Kidney epithelial cell (primary cell): ENCODE measurements around the gene NKIRAS2. TPM values are rescaled to one million over a fixed set of nuclear protein-coding genes. Genes with fewer than 3 reads are reported as not detected.

Experiments used
- DNase-seq: peaks from one replicate; pipeline ENCODE4 v3.0.0-alpha.2; 2010; ENCODE audit warnings: low read depth
- H3K27me3 ChIP-seq: 2 replicates; pipeline ENCODE4 v1.6.0; 2011; ENCODE audit warnings: low read length; ENCODE audit not compliant: control insufficient read depth, insufficient read depth
- H3K36me3 ChIP-seq: 2 replicates; pipeline ENCODE4 v1.5.1; 2011; ENCODE audit warnings: low read length; ENCODE audit not compliant: control insufficient read depth, insufficient read depth
- H3K4me3 ChIP-seq: 2 replicates; pipeline ENCODE4 v1.5.1; 2011; ENCODE audit warnings: low read depth, mild to moderate bottlenecking, control low read depth, low read length
- total RNA-seq: library from RNA; depleted of rRNA; stranded (reverse); fragments of >200 nt; gene quantifications from 2 replicates; pipeline ENCODE4 v1.2.3, GENCODE V29; 2015
- TF ChIP-seq, protein P1 (sequence below): IDR thresholded peaks from 2 replicates; pipeline ENCODE4 v1.5.1; 2011; ENCODE audit warnings: mild to moderate bottlenecking, moderate library complexity, low read length, control low read depth, inconsistent platforms; ENCODE audit not compliant: insufficient read depth, poor library complexity, severe bottlenecking

NKIRAS2 gene
- total RNA-seq, 1 donor from 2014 or later: 74.4 TPM

DNA sequence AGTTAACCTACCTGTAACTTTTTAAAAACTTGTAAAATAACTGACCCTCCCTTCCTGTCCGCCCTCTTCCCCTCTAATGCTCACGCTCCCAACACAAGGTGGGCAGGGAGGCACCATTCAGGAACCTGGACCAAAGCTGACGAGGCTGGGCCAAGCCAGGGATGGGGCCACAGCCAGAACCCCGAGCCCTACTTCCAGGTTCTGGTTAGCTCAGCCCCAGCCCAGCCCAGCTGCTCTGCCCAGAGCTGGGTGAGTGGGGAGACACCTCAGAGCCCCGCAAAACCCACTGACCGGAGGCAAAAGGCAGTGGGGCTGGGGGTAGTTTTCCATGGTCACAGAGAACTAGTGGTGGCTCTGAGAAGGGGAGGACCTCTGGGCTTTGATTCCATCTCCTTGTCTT, 45.9 kb upstream of the NKIRAS2 start:
- no peak overlapping the region for H3K4me3 ChIP-seq
- DNase-seq: no peak
- TF ChIP-seq, protein P1, sequence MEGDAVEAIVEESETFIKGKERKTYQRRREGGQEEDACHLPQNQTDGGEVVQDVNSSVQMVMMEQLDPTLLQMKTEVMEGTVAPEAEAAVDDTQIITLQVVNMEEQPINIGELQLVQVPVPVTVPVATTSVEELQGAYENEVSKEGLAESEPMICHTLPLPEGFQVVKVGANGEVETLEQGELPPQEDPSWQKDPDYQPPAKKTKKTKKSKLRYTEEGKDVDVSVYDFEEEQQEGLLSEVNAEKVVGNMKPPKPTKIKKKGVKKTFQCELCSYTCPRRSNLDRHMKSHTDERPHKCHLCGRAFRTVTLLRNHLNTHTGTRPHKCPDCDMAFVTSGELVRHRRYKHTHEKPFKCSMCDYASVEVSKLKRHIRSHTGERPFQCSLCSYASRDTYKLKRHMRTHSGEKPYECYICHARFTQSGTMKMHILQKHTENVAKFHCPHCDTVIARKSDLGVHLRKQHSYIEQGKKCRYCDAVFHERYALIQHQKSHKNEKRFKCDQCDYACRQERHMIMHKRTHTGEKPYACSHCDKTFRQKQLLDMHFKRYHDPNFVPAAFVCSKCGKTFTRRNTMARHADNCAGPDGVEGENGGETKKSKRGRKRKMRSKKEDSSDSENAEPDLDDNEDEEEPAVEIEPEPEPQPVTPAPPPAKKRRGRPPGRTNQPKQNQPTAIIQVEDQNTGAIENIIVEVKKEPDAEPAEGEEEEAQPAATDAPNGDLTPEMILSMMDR: no peak
- H3K27me3 ChIP-seq: no peaks in the 10 kb centered on the region
- H3K36me3 ChIP-seq: peaks cover 8% of the 10 kb centered on the region

DNA sequence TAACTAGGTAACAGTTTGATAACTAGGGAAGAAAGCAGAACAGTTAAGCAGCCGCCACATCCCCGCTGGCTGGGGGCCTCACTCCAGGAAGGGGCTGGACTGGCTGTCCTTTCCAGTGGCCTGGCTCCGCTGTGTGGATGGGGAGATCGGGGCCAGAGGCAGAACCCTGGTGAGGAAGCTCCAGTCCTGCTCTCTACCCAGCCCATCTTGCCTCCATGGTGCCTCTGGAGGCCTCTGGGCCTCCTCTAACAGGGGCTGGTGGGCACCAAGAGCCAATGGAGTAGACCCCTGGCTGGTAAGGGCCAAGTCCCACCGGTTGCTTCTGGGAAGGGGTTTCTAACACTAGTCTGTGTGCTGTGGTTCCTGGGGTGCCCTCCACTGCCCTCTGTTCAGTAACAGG, 45.2 kb upstream of the NKIRAS2 start:
- TF ChIP-seq, protein P1: no peak
- no peaks in the 10 kb centered on the region for H3K27me3 ChIP-seq
- no peak for DNase-seq
- H3K4me3 ChIP-seq: no peak overlapping the region
- peaks cover 8% of the 10 kb centered on the region for H3K36me3 ChIP-seq

DNA sequence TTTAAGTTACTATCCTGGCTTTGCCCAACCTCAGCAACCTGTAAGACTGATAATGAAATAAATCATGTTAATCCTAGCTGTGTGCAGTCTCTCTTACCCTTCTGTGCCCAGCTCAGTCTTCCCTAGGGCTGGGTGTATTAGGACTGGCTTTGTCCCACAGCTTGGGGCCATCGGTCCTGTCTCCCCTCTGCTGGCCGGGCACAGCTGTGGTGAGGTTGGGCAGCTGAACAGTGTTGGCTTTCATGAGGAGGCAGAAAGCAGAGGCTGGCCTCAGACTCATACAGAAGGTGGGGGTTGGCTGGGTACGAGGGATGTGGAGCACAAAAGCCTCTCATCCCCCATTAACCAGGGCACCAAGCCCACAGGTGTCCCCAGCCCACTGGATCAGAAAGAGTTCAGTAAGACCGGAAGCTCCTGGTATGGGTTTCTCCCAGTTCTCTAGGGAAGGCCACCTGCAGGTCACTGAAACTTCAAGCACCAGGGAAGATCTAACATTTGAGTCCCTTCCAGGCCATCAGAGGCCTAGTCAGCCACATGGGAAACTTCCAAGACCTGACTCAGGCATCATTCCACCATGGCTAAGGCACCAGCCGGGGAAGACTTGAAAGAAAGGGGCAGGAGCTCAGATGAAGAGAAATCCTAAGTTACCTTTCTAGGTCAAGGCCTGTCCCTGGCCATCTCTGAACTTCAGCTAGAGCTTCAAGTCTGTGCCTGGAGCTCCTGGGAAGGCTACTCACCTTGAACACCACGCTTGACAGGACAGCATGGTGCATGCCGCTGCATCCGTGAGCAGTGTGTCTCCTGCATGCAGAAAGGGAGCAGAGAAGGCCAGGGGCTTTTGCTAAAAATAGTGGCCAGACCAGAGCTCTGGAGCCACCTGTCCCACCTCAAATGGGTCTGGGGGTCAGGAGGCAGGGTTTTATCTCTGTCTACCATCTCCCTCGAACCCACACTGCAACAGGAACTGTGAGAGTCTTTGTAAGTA, 44.5 kb upstream of the NKIRAS2 start:
- TF ChIP-seq, protein P1: no peak
- Histone ChIP-seq H3K27me3 (no peaks in the 10 kb centered on the region), H3K4me3 (no peak overlapping the region), H3K36me3 (peaks cover 8% of the 10 kb centered on the region)
- no peak for DNase-seq

DNA sequence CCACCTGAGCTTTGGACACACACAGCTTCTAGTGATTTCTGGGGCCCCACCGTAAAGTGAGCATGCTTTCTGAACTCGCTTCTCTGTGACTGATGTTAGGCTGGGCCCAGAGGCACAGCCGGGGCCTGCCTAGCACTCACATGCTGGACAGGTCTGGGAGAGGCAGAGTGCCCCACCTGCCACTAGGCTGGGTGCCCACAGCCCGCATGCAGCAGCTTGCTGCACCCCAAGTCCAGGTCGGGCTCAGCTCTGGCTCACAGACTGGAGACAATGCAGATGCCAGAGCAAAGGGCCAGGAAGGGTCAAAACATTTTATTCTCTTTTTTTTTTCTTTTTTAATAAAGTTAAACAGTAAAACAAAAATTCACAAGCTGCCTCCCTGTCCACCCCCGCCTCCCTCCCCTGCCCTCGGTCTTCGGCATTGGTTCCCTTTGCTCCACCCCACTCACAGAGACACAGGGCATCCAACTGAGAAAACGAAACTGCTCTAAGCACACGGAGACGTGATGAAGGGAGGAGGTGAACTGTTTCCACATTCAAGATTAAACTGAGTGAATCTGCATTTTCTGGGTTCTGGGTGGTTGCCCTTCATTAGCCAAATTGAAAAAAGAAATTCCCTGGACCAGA, 43.6 kb upstream of the NKIRAS2 start:
- DNase-seq: no peak
- peaks cover 8% of the 10 kb centered on the region for H3K36me3 ChIP-seq
- H3K4me3 ChIP-seq: no peak overlapping the region
- TF ChIP-seq, protein P1: no peak
- no peaks in the 10 kb centered on the region for H3K27me3 ChIP-seq

DNA sequence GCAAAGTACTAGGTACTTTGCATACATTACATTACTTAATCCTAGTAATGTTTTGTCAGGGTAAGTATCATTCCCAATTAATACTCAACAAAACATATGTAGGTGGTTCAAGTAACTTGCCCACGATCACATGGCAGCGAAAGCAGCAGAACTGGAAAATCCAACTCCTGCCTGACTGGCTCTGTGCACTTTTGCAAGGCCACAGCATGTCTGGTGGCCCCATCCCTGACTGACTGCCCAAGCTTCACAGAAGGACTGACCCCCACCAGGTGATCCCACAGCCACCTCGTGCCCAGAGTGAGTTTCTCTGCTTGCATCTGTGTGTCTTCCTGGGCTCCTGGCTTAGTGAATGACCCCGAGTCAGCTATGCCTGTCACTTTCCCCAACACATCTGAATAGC, 41.9 kb upstream of the NKIRAS2 start:
- no peak for DNase-seq
- H3K36me3 ChIP-seq: peaks cover 11% of the 10 kb centered on the region
- H3K4me3 ChIP-seq: no peak overlapping the region
- H3K27me3 ChIP-seq: no peaks in the 10 kb centered on the region
- TF ChIP-seq, protein P1: no peak
